Middle frontal gyrus (tissue), 1 donor: ENCODE data around the gene CNN2.
"Not testable (repeated sequence)": the region's sequence is repeated elsewhere in the genome, so short reads cannot be mapped to it uniquely, and the experiment has no call there.

Experiments used
- DNase-seq: peaks from one replicate; pipeline ENCODE4 v3.0.0-alpha.2; 2015; ENCODE audit warnings: low spot score; ENCODE audit errors: extremely low spot score

Gene CNN2

GRCh38 chr19:1010586-1011510, 15.6 kb upstream of the CNN2 start:
- DNase-seq = no peak

- DNase-seq = no peak
Observed at GRCh38 chr19:1011831-1012333, 14.5 kb upstream of the CNN2 start.

- DNase-seq = no peak
Observed at GRCh38 chr19:1012334-1012733, 14.1 kb upstream of the CNN2 start.

GRCh38 chr19:1013218-1013617, 13.2 kb upstream of the CNN2 start:
- no peak for DNase-seq

- no peak for DNase-seq
Observed at GRCh38 chr19:1014161-1015060, 12.0 kb upstream of the CNN2 start.

GRCh38 chr19:1015061-1015781, 11.2 kb upstream of the CNN2 start:
- DNase-seq = no peak

- no peak for DNase-seq
Observed at GRCh38 chr19:1015782-1016646, 10.4 kb upstream of the CNN2 start.

GRCh38 chr19:1016647-1017114, 9.7 kb upstream of the CNN2 start:
- no peak for DNase-seq

- no peak for DNase-seq
Observed at GRCh38 chr19:1017115-1017905, 9.1 kb upstream of the CNN2 start.

- DNase-seq = no peak
Observed at GRCh38 chr19:1017906-1018305, 8.5 kb upstream of the CNN2 start.

- DNase-seq = no peak
Observed at GRCh38 chr19:1018393-1018792, 8.0 kb upstream of the CNN2 start.

GRCh38 chr19:1018932-1019615, 7.3 kb upstream of the CNN2 start:
- no peak for DNase-seq

- no peak for DNase-seq
Observed at GRCh38 chr19:1019616-1019961, 6.8 kb upstream of the CNN2 start.

GRCh38 chr19:1019980-1020867, 6.2 kb upstream of the CNN2 start:
- no peak for DNase-seq

GRCh38 chr19:1020868-1021425, 5.5 kb upstream of the CNN2 start, which contains the start of gene TMEM259:
TSS of gene TMEM259 (minus strand) at chr19:1021123. CDS start at chr19:1020996, 127 bp downstream.
- DNase-seq = peak; percentile 91

- DNase-seq = not testable (repeated sequence)
Observed at GRCh38 chr19:1023883-1024188, 2.6 kb upstream of the CNN2 start.

- not testable (repeated sequence) for DNase-seq
Observed at GRCh38 chr19:1025080-1025479, 1.3 kb upstream of the CNN2 start.
